Gastroesophageal sphincter (tissue), 2 donors: ENCODE data around the gene SUCLG2.

Experiments
- POLR2A ChIP-seq, 2 donors: fragments of 450-650 bp; IDR thresholded peaks; one replicate each; pipeline ENCODE4 v1.6.1; 2017; ENCODE audit warnings: antibody characterized with exemption in 2 of 2, mild to moderate bottlenecking in 2 of 2, moderate library complexity in 1 of 2
- POLR2AphosphoS5 ChIP-seq: sonication (generic); formaldehyde crosslinking; IDR thresholded peaks from one replicate; pipeline ENCODE4 v1.6.1; 2017; ENCODE audit warnings: antibody characterized with exemption

DNA sequence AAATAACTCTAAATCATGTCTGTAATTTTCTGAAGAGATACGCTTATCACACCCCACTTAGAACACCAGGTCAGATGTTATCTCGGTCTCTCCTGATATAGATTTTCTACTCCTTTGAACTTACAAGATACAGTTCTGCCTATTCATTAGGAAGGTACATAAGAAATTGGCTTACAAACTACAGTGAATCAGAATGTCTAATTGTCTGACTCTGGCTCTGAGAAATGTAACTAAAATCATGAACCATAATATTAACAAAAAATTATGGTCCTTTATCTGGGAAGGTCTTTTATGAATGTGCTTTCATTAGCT, 235.2 kb downstream of the SUCLG2 start:
- no peak for TF ChIP-seq POLR2A (IDR thresholded peaks at IDR 0.05)
- no peak for TF ChIP-seq POLR2AphosphoS5
